ENCODE measurements around the gene HIBADH. TPM values are rescaled to one million over a fixed set of nuclear protein-coding genes. Genes with fewer than 3 reads are reported as not detected.
"Not testable (repeated sequence)": the region's sequence is repeated elsewhere in the genome, so short reads cannot be mapped to it uniquely, and the experiment has no call there.

The HIBADH gene
- total and polyA plus RNA-seq, 10 of the 15 experiments (the other 5 are each of a cell fraction or from before 2014, with no cell fraction given): 8.7 to 36.1 (median 18.6) TPM

DNA sequence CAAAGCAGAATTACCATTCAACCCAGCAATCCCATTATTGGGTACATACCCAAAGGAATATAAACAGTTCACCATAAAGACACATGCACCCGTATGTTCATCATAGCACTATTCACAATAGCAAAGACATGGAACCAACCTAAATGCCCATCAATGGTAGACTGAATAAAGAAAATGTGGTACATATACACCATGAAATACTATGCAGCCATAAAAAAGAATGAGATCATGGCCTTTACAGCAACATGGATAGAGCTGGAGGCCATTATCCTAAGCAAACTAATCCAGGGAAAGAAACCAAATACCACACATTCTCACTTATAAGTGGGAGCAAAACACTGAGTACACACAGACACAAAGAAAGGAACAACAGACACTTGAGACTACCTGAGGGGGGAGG, 23.6 kb downstream of the HIBADH start:
- 100% methylated on average over 1 of the region's 1 CpG for WGBS (ENCODE audit: insufficient coverage, insufficient replicate concordance, low lambda C conversion rate, missing lambda C conversion rate)
- RAD21 ChIA-PET (ENCODE audit: unreplicated experiment); H3K79me2 ChIP-seq (ENCODE audit: control insufficient read depth, insufficient read depth, low read length); DNase-seq (ENCODE audit: low read depth, low spot score); in situ Hi-C loops (cut with MboI); H3K4me2 ChIP-seq (ENCODE audit: control insufficient read depth, insufficient read depth); H3K4me1 ChIP-seq (ENCODE audit: control insufficient read depth, insufficient read depth, low read length); POLR2A ChIA-PET; H4K20me1 ChIP-seq (ENCODE audit: control insufficient read depth, insufficient read depth); H3K9me3 ChIP-seq (replicated peaks; ENCODE audit: control insufficient read depth, insufficient read depth, low read length); ATAC-seq; H3K36me3 ChIP-seq (ENCODE audit: control insufficient read depth in 2 of 2, insufficient read depth in 2 of 2, low read length in 1 of 2); H3K4me3 ChIP-seq; H3K27me3 ChIP-seq (replicated peaks in 1 of 2; ENCODE audit: control insufficient read depth in 2 of 2, insufficient read depth in 2 of 2, low read length in 1 of 2); FAIRE-seq; H3K27ac ChIP-seq (ENCODE audit: control insufficient read depth, insufficient read depth); CTCF ChIA-PET; H3K9ac ChIP-seq (ENCODE audit: control insufficient read depth, insufficient read depth, low read length); intact Hi-C loops (cut with micrococcal nuclease; ENCODE audit: unreplicated experiment); H2AFZ ChIP-seq (ENCODE audit: control insufficient read depth, low read depth, low read length); BruUV-seq (replicated peaks); SMC1A ChIA-PET (ENCODE audit: uncharacterized antibody, unreplicated experiment): not testable (repeated sequence)

DNA sequence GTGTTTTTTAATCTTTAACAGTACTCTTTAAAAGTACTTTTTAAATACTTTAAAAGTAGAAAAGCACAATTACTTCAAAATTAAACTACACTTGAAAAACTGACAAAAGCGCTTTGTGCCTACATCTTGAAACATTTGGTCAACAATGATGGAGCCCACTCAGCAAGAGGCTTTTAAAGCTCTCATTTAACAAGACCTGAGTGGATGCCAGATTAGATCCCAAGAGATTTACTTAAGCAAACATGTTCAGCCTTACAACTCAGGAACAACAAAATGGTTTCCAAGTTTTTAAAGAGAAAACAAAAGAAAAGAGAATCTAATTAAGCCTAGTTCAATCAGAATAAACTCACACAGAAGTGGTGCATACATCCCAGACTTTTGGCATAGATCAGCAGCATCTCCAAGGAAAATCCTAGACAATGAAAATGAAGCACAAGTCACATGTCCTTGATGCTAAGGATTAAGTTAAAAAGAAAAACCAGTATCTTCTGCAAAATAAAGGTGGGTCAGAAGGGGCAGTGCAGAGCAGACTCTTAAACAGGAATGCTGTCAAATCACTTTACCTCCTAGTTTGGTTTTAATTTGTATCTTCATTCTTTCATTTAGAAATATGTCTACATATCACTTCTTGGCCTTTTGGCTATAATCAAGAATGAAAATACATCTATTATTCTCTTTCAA, 26.2 kb downstream of the HIBADH start:
- POLR2A ChIA-PET: no interaction called here
- Histone ChIP-seq H3K4me1 (ENCODE audit: control insufficient read depth, insufficient read depth, low read length) (no peaks in the 10 kb centered on the region), H3K27me3 (replicated peaks in 1 of 2; ENCODE audit: control insufficient read depth in 2 of 2, insufficient read depth in 2 of 2, low read length in 1 of 2) (no peaks in the 10 kb centered on the region), H2AFZ (ENCODE audit: control insufficient read depth, low read depth, low read length) (no peak overlapping the region), H3K79me2 (ENCODE audit: control insufficient read depth, insufficient read depth, low read length) (no peaks in the 10 kb centered on the region), H3K27ac (ENCODE audit: control insufficient read depth, insufficient read depth) (no peak overlapping the region), H3K4me2 (ENCODE audit: control insufficient read depth, insufficient read depth) (no peak overlapping the region), H3K9me3 (replicated peaks; ENCODE audit: control insufficient read depth, insufficient read depth, low read length) (no peaks in the 10 kb centered on the region; the same call in 2 of the 3 replicates), H3K9ac (ENCODE audit: control insufficient read depth, insufficient read depth, low read length) (no peak overlapping the region), H3K4me3 (no peak overlapping the region), H4K20me1 (ENCODE audit: control insufficient read depth, insufficient read depth) (no peaks in the 10 kb centered on the region), H3K36me3 (ENCODE audit: control insufficient read depth in 2 of 2, insufficient read depth in 2 of 2, low read length in 1 of 2) (no peaks in the 10 kb centered on the region)
- CTCF ChIA-PET: interaction anchor here (1.1 kb wide), 1 partner anchor 50 kb away, joined by 3 read pairs; no protein-coding TSS in a partner anchor
- in situ Hi-C loops (cut with MboI): no loop called here
- intact Hi-C loops (cut with micrococcal nuclease; ENCODE audit: unreplicated experiment): no loop called here
- SMC1A ChIA-PET (ENCODE audit: uncharacterized antibody, unreplicated experiment): interaction anchor here (1.2 kb wide), 1 partner anchor 27 kb away, joined by 3 read pairs; no protein-coding TSS in a partner anchor
- 100% methylated on average over 1 of the region's 1 CpG for WGBS (ENCODE audit: insufficient coverage, insufficient replicate concordance, low lambda C conversion rate, missing lambda C conversion rate)
- no peak for ATAC-seq
- RAD21 ChIA-PET (ENCODE audit: unreplicated experiment): no interaction called here
- no peak for DNase-seq (ENCODE audit: low read depth, low spot score)
- no TSS peak for BruUV-seq (replicated peaks)
- FAIRE-seq: no peak
- TF ChIP-seq SPI1 (IDR thresholded peaks at IDR 0.05; ENCODE audit: borderline replicate concordance, insufficient read depth, low read depth, low read length) (no peak), CREM (IDR thresholded peaks at IDR 0.05; ENCODE audit: low read depth) (no peak), SREBF1 (IDR thresholded peaks at IDR 0.05; ENCODE audit: low read length) (no peak), MTA2 (IDR thresholded peaks at IDR 0.05; ENCODE audit: low read depth) (no peak), PAX8 (IDR thresholded peaks at IDR 0.05) (no peak), TCF12 (IDR thresholded peaks at IDR 0.05; ENCODE audit: low read depth, low read length) (no peak), CHD2 (IDR thresholded peaks at IDR 0.05; ENCODE audit: borderline replicate concordance, low read depth, low read length) (no peak), EGR1 (IDR thresholded peaks at IDR 0.05; ENCODE audit: borderline replicate concordance in 1 of 2, low read depth in 2 of 2, low read length in 2 of 2) (no peak)
- TF ChIP-seq, protein P1, sequence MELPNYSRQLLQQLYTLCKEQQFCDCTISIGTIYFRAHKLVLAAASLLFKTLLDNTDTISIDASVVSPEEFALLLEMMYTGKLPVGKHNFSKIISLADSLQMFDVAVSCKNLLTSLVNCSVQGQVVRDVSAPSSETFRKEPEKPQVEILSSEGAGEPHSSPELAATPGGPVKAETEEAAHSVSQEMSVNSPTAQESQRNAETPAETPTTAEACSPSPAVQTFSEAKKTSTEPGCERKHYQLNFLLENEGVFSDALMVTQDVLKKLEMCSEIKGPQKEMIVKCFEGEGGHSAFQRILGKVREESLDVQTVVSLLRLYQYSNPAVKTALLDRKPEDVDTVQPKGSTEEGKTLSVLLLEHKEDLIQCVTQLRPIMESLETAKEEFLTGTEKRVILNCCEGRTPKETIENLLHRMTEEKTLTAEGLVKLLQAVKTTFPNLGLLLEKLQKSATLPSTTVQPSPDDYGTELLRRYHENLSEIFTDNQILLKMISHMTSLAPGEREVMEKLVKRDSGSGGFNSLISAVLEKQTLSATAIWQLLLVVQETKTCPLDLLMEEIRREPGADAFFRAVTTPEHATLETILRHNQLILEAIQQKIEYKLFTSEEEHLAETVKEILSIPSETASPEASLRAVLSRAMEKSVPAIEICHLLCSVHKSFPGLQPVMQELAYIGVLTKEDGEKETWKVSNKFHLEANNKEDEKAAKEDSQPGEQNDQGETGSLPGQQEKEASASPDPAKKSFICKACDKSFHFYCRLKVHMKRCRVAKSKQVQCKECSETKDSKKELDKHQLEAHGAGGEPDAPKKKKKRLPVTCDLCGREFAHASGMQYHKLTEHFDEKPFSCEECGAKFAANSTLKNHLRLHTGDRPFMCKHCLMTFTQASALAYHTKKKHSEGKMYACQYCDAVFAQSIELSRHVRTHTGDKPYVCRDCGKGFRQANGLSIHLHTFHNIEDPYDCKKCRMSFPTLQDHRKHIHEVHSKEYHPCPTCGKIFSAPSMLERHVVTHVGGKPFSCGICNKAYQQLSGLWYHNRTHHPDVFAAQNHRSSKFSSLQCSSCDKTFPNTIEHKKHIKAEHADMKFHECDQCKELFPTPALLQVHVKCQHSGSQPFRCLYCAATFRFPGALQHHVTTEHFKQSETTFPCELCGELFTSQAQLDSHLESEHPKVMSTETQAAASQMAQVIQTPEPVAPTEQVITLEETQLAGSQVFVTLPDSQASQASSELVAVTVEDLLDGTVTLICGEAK (IDR thresholded peaks at IDR 0.05; ENCODE audit: borderline replicate concordance): no peak
- TF ChIP-seq, protein P2, sequence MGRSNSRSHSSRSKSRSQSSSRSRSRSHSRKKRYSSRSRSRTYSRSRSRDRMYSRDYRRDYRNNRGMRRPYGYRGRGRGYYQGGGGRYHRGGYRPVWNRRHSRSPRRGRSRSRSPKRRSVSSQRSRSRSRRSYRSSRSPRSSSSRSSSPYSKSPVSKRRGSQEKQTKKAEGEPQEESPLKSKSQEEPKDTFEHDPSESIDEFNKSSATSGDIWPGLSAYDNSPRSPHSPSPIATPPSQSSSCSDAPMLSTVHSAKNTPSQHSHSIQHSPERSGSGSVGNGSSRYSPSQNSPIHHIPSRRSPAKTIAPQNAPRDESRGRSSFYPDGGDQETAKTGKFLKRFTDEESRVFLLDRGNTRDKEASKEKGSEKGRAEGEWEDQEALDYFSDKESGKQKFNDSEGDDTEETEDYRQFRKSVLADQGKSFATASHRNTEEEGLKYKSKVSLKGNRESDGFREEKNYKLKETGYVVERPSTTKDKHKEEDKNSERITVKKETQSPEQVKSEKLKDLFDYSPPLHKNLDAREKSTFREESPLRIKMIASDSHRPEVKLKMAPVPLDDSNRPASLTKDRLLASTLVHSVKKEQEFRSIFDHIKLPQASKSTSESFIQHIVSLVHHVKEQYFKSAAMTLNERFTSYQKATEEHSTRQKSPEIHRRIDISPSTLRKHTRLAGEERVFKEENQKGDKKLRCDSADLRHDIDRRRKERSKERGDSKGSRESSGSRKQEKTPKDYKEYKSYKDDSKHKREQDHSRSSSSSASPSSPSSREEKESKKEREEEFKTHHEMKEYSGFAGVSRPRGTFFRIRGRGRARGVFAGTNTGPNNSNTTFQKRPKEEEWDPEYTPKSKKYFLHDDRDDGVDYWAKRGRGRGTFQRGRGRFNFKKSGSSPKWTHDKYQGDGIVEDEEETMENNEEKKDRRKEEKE (IDR thresholded peaks at IDR 0.05): no peak
